Activated naive CD4-positive, alpha-beta T cell treated with anti-CD3 and anti-CD28 coated beads, Interleukin-2, amount 50 U/mL, for 72 hours (primary cell): Measurements from ENCODE around the gene TBX19. TPM values are rescaled to one million over a fixed set of nuclear protein-coding genes. Genes with fewer than 3 reads are reported as not detected.

Experiments
- ATAC-seq, 2 donors: fragments of 150-1000 bp; cut with Tn5 transposase; 2 replicates each; pipeline ENCODE4 v1.10.0; 2021; ENCODE audit warnings: mild to moderate bottlenecking in 2 of 2, moderate library complexity in 2 of 2
- DNase-seq, 2 donors: peaks; one replicate each; pipeline ENCODE4 v3.0.0; 2021 to 2022; ENCODE audit warnings: low spot score in 2 of 2
- H3K27ac Mint-ChIP-seq, 2 donors: one replicate each; pipeline ENCODE4 v1.8.0; 2022; ENCODE audit warnings: mild to moderate bottlenecking in 2 of 2, mixed read lengths in 2 of 2
- H3K36me3 Mint-ChIP-seq, 2 donors: one replicate each; pipeline ENCODE4 v1.8.0; 2022; ENCODE audit warnings: mixed read lengths in 2 of 2
- H3K9me3 Mint-ChIP-seq, 2 donors: one replicate each; pipeline ENCODE4 v1.8.0; 2022; ENCODE audit warnings: mixed read lengths in 2 of 2
- total RNA-seq, 2 donors: library from RNA; stranded (reverse); gene quantifications; one replicate each; pipeline ENCODE4 v1.2.3, GENCODE V29; 2022

The TBX19 gene
- total RNA-seq, 2 donors from 2014 or later = 2.0 to 2.9 TPM

- peak overlapping the region in 1 of 2 donors; percentile 27 for H3K27ac Mint-ChIP-seq
- H3K9me3 Mint-ChIP-seq = no peaks in the 10 kb centered on the region
- no peak for DNase-seq
- H3K36me3 Mint-ChIP-seq = peaks cover 8 to 10% of the 10 kb centered on the region in 2 donors
- no peak for ATAC-seq
Observed at GRCh38 chr1:168264296-168264695, 16.4 kb upstream of the TBX19 start.

GRCh38 chr1:168265596-168265995 is 15.1 kb upstream of the TBX19 start:
- no peak for DNase-seq
- Mint-ChIP-seq H3K27ac (no peak overlapping the region), H3K36me3 (peaks cover 9 to 10% of the 10 kb centered on the region in 2 donors), H3K9me3 (no peaks in the 10 kb centered on the region)
- ATAC-seq = no peak

- Mint-ChIP-seq H3K36me3 (peaks cover 6 to 10% of the 10 kb centered on the region in 2 donors), H3K27ac (no peak overlapping the region), H3K9me3 (no peaks in the 10 kb centered on the region)
- DNase-seq (no peak), ATAC-seq (no peak)
Observed at GRCh38 chr1:168266644-168267186, 14.0 kb upstream of the TBX19 start.

- Mint-ChIP-seq H3K27ac (no peak overlapping the region), H3K9me3 (no peaks in the 10 kb centered on the region), H3K36me3 (peaks cover 0 to 4% of the 10 kb centered on the region in 2 donors)
- no peak for DNase-seq
- ATAC-seq = no peak
Observed at GRCh38 chr1:168271636-168272035, 9.0 kb upstream of the TBX19 start.

- Mint-ChIP-seq H3K9me3 (peaks cover 0 to 4% of the 10 kb centered on the region in 2 donors), H3K27ac (no peak overlapping the region), H3K36me3 (peaks cover 0 to 4% of the 10 kb centered on the region in 2 donors)
- no peak for DNase-seq
- ATAC-seq = no peak
Observed at GRCh38 chr1:168273575-168273974, 7.1 kb upstream of the TBX19 start.

- no peak for ATAC-seq
- Mint-ChIP-seq H3K36me3 (no peaks in the 10 kb centered on the region), H3K27ac (no peak overlapping the region), H3K9me3 (peaks cover 0 to 4% of the 10 kb centered on the region in 2 donors)
- DNase-seq = no peak
Observed at GRCh38 chr1:168279253-168279652, 1.4 kb upstream of the TBX19 start.

GRCh38 chr1:168281603-168282325 is 1.1 kb downstream of the TBX19 start:
- Mint-ChIP-seq H3K9me3 (peaks cover 0 to 4% of the 10 kb centered on the region in 2 donors), H3K36me3 (no peaks in the 10 kb centered on the region)
- ATAC-seq = no peak

GRCh38 chr1:168285521-168285790 is 4.8 kb downstream of the TBX19 start:
- no peak overlapping the region for H3K27ac Mint-ChIP-seq
- ATAC-seq (no peak), DNase-seq (no peak)
- H3K9me3 Mint-ChIP-seq = no peaks in the 10 kb centered on the region
- H3K36me3 Mint-ChIP-seq = no peaks in the 10 kb centered on the region

More at GRCh38 chr1:168281603-168282325, 1.1 kb downstream of the TBX19 start:
- DNase-seq = no peak
- H3K27ac Mint-ChIP-seq = no peak overlapping the region

GRCh38 chr1:168285971-168286927 is 5.6 kb downstream of the TBX19 start:
- no peak for DNase-seq
- no peak overlapping the region for H3K27ac Mint-ChIP-seq
- H3K9me3 Mint-ChIP-seq = no peaks in the 10 kb centered on the region
- ATAC-seq = no peak
- H3K36me3 Mint-ChIP-seq = no peaks in the 10 kb centered on the region

- H3K36me3 Mint-ChIP-seq = no peaks in the 10 kb centered on the region
- no peaks in the 10 kb centered on the region for H3K9me3 Mint-ChIP-seq
- DNase-seq (no peak), ATAC-seq (peak; percentile 55 to 65)
- peak overlapping the region in 1 of 2 donors; percentile 23 for H3K27ac Mint-ChIP-seq
Observed at GRCh38 chr1:168287237-168287664, 6.6 kb downstream of the TBX19 start.

- no peak for DNase-seq
- Mint-ChIP-seq H3K9me3 (no peaks in the 10 kb centered on the region), H3K36me3 (no peaks in the 10 kb centered on the region), H3K27ac (no peak overlapping the region)
- no peak for ATAC-seq
Observed at GRCh38 chr1:168288311-168289052, 7.8 kb downstream of the TBX19 start.

GRCh38 chr1:168291222-168291837 is 10.7 kb downstream of the TBX19 start:
- no peaks in the 10 kb centered on the region for H3K36me3 Mint-ChIP-seq
- H3K27ac Mint-ChIP-seq = no peak overlapping the region
- DNase-seq (no peak), ATAC-seq (no peak)
- H3K9me3 Mint-ChIP-seq = no peaks in the 10 kb centered on the region

GRCh38 chr1:168293356-168293755 is 12.7 kb downstream of the TBX19 start:
- Mint-ChIP-seq H3K9me3 (no peaks in the 10 kb centered on the region), H3K27ac (no peak overlapping the region), H3K36me3 (no peaks in the 10 kb centered on the region)
- ATAC-seq (no peak), DNase-seq (no peak)

- ATAC-seq = no peak
- Mint-ChIP-seq H3K9me3 (no peaks in the 10 kb centered on the region), H3K36me3 (no peaks in the 10 kb centered on the region), H3K27ac (no peak overlapping the region)
- DNase-seq = no peak
Observed at GRCh38 chr1:168295411-168296114, 14.9 kb downstream of the TBX19 start.

- no peaks in the 10 kb centered on the region for H3K9me3 Mint-ChIP-seq
- ATAC-seq = no peak
- DNase-seq = no peak
Observed at GRCh38 chr1:168297019-168297730, 16.5 kb downstream of the TBX19 start.

More at GRCh38 chr1:168297019-168297730, 16.5 kb downstream of the TBX19 start:
- Mint-ChIP-seq H3K36me3 (no peaks in the 10 kb centered on the region), H3K27ac (no peak overlapping the region)
